Head of caudate nucleus (tissue), 42 donors: ENCODE measurements around the gene NDUFB10.
"Not testable (repeated sequence)": the region's sequence is repeated elsewhere in the genome, so short reads cannot be mapped to it uniquely, and the experiment has no call there.

Experiments used
- DNase-seq, 42 donors: peaks; one replicate each; pipeline versions ENCODE4 v3.0.0 to v3.0.0-alpha.2; 2020 to 2021; ENCODE audit warnings: mixed read lengths in 7 of 42
- intact Hi-C: fragments of 100-400 bp; cut with DNase I; formaldehyde crosslinking; loops from one replicate; pipeline ENCODE4 v1.15.0; 2022

Gene NDUFB10

GRCh38 chr16:1922357-1922756 lies 37.0 kb upstream of the NDUFB10 start:
- DNase-seq: no peak
- intact Hi-C loops: no loop called here

GRCh38 chr16:1923299-1924034 lies 35.9 kb upstream of the NDUFB10 start:
- DNase-seq: no peak
- intact Hi-C loops: no loop called here

- intact Hi-C loops: no loop called here
- DNase-seq: no peak
Measured at GRCh38 chr16:1924095-1924494, 35.2 kb upstream of the NDUFB10 start.

GRCh38 chr16:1926271-1926670 lies 33.1 kb upstream of the NDUFB10 start:
- intact Hi-C loops: no loop called here
- no peak for DNase-seq

- peak in 4 of 42 donors; percentile 10 to 40 (median 29) for DNase-seq
- intact Hi-C loops: loop anchor here (2.0 kb wide), 1 partner anchor 64 kb away; no protein-coding TSS in a partner anchor
Measured at GRCh38 chr16:1929105-1929504, 30.2 kb upstream of the NDUFB10 start.

GRCh38 chr16:1929578-1930337 lies 29.6 kb upstream of the NDUFB10 start:
- intact Hi-C loops: loop anchor here (2.0 kb wide), 1 partner anchor 65 kb away; no protein-coding TSS in a partner anchor
- DNase-seq: peak; percentile 59 to 96 (median 90)

GRCh38 chr16:1930338-1930720 lies 29.0 kb upstream of the NDUFB10 start:
- intact Hi-C loops: no loop called here
- no peak for DNase-seq

GRCh38 chr16:1932050-1933028 lies 27.0 kb upstream of the NDUFB10 start:
- intact Hi-C loops: no loop called here

GRCh38 chr16:1933097-1933661 lies 26.2 kb upstream of the NDUFB10 start:
- intact Hi-C loops: no loop called here
- no peak for DNase-seq

More at GRCh38 chr16:1932050-1933028, 27.0 kb upstream of the NDUFB10 start:
- peak in 1 of 42 donors; percentile 37 for DNase-seq

- intact Hi-C loops: no loop called here
- no peak for DNase-seq
Measured at GRCh38 chr16:1936945-1937479, 22.3 kb upstream of the NDUFB10 start.

GRCh38 chr16:1938316-1938715 lies 21.0 kb upstream of the NDUFB10 start:
- peak in 3 of 42 donors; percentile 16 to 38 (median 28) for DNase-seq

GRCh38 chr16:1938910-1939309 lies 20.4 kb upstream of the NDUFB10 start:
- intact Hi-C loops: no loop called here
- DNase-seq: peak in 7 of 42 donors; percentile 31 to 60 (median 42)

More at GRCh38 chr16:1938316-1938715, 21.0 kb upstream of the NDUFB10 start:
- intact Hi-C loops: no loop called here

- intact Hi-C loops: not testable (repeated sequence)
Measured at GRCh38 chr16:1939833-1940232, 19.5 kb upstream of the NDUFB10 start.

GRCh38 chr16:1940273-1941161 lies 18.8 kb upstream of the NDUFB10 start:
- DNase-seq: no peak
- intact Hi-C loops: no loop called here

More at GRCh38 chr16:1939833-1940232, 19.5 kb upstream of the NDUFB10 start:
- not testable (repeated sequence) for DNase-seq

- DNase-seq: peak in 5 of 42 donors; percentile 28 to 64 (median 52)
- intact Hi-C loops: no loop called here
Measured at GRCh38 chr16:1941162-1942046, 17.9 kb upstream of the NDUFB10 start.

GRCh38 chr16:1942047-1942809 lies 17.1 kb upstream of the NDUFB10 start:
- no peak for DNase-seq
- intact Hi-C loops: no loop called here
